D341Med (cell line): Measurements from ENCODE around the gene PGM1.

Experiments
- DNase-seq: peaks from one replicate; pipeline ENCODE4 v3.0.0; 2012; ENCODE audit warnings: low spot score

The PGM1 gene

GRCh38 chr1:63701187-63701586, 108.0 kb downstream of the PGM1 start:
- DNase-seq = no peak

GRCh38 chr1:63703701-63704107, 110.5 kb downstream of the PGM1 start:
- no peak for DNase-seq

GRCh38 chr1:63704443-63704842, 111.2 kb downstream of the PGM1 start:
- DNase-seq = no peak

GRCh38 chr1:63705078-63705477, 111.9 kb downstream of the PGM1 start:
- DNase-seq = no peak

- DNase-seq = no peak
These were observed 116.1 kb downstream of the PGM1 start for GRCh38 chr1:63709267-63709828.
